D341Med (cell line): ENCODE data around the gene UBASH3A.

Experiments used
- DNase-seq: peaks from one replicate; pipeline ENCODE4 v3.0.0; 2012; ENCODE audit warnings: low spot score

Gene UBASH3A

DNA sequence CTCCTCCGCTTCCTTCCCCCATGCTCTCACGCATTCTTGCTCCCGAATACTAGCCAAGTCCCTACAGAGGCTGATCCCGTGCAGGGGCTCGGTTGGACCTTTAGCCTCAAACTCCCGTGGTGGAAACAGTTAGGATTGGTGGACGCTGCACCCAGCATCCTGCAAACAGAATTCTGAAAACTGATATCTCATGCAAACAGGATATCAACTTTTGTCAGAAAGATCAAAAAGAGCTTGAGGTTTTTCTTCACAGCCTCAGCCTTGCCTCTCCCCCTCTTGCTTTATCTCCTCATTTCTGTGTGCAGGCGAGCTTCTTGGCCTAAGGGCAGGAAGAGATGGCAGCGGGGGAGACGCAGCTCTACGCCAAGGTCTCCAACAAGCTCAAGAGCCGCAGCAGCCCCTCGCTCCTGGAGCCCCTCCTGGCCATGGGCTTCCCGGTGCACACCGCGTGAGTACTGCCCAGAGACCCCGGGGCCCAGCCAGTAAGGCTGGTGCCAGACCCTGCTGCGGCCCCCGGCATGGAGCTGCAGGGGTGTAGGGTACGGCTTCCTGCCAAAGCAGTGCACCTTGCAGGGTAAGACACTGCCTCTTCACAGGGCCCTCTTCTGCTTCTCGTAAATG, at the start of gene UBASH3A:
UBASH3A (plus strand) TSS at position 292 of the 621 bp plus-strand sequence; CDS start at position 336, 44 bp downstream.
- no peak for DNase-seq

- no peak for DNase-seq
Measured at GRCh38 chr21:42356046-42356445, 47.7 kb upstream of the UBASH3A start.

DNA sequence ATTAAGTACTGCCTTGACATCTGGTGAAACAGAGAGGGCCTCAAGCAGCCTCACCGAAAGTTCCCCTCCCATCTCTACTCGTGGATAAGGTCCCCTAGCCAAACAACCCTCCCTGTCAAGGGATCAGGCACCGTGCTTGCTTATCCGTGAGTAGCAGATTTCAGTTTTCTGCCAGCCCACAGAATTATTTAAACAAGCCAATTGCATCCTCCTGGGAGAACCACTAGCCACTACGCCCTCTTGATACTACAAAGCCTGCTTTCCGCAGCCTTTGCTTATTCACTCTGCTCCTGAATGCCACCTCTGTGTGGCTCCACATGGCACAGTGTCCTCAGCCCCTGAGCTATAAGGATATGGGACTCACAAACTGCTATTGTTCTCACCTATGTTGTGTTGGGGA, 47.1 kb upstream of the UBASH3A start:
- DNase-seq, result no peak

DNA sequence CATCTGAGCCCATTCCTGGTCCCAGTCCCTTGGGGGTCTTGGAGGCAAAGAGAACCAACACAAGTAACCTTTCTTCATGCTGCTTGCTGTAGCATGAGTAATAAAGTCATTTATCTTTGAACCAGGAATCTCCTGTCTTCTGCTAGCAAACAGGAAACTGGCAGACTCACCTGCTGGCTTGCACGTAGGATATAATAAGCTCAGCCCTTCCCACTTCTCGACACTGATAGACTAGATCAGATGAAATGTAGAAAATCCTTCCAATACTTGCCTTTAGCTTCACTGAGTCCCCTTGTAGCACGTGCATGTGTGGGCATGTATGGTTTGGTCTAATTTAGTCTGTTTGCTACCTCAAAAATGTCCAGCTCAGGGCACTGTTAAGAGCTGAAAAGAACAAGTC, 46.4 kb upstream of the UBASH3A start:
- no peak for DNase-seq

DNA sequence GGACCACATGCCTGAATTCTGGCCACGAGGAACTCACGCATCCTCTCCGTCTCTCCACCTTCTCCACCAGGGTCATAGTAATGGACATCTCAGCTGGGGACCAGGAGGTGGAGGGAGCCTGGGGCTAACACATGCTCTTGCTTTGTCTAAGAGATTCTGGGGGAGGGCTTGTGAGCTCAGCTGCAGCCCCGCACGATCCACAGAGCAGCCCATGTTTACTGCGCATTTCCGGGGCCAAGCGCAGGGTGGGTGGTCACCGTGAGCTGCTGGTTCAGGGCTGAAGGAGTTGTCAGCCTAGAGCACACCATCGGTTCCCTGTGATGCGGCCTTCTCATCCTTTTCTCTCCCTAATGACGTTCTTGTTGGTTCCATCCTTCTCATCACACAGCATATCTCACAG, 45.4 kb upstream of the UBASH3A start:
- no peak for DNase-seq

GRCh38 chr21:42358937-42359336, 44.8 kb upstream of the UBASH3A start:
- DNase-seq, result no peak

DNA sequence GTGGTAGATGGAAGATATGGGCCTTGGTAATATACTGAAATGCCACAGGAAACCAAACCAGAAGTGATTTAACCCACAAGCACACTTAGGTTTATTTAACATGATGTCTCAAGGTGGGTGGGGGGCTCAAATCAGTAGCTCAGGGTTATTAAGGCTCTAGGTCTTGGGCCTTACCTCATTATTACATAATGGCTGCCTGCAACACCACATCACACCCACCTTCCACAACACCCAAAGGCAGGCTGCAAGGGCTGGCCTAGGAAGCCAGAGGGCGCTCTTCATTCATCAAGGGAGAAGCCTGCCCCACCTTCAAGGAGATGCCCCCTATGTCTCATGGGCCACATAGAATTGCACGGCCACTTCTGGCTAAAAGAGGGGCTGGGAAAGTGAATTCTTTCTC, 43.4 kb upstream of the UBASH3A start:
- DNase-seq, result no peak

GRCh38 chr21:42361286-42361685, 42.4 kb upstream of the UBASH3A start:
- DNase-seq, result peak; percentile 83

GRCh38 chr21:42362198-42362597, 41.5 kb upstream of the UBASH3A start:
- DNase-seq, result no peak

DNA sequence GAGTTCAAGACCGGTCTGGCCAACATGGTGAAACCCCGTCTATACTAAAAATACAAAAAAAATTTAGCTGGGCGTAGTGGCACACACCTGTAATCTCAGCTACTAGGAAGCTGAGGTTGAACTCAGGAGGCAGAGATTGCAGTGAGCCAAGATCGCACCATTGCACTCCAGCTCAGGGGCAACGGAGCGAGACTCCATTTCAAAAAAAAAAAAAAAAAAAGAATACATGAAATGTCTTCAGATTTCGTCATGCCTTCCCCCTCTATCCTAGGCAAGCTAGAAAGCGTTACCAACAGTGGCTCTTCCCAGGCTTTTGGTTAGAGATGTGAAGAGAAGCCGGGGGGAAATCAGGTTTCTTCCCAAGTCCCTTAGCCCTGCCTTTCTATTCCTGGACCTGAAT, 41.0 kb upstream of the UBASH3A start:
- DNase-seq, result no peak

GRCh38 chr21:42363312-42363711, 40.4 kb upstream of the UBASH3A start:
- no peak for DNase-seq

DNA sequence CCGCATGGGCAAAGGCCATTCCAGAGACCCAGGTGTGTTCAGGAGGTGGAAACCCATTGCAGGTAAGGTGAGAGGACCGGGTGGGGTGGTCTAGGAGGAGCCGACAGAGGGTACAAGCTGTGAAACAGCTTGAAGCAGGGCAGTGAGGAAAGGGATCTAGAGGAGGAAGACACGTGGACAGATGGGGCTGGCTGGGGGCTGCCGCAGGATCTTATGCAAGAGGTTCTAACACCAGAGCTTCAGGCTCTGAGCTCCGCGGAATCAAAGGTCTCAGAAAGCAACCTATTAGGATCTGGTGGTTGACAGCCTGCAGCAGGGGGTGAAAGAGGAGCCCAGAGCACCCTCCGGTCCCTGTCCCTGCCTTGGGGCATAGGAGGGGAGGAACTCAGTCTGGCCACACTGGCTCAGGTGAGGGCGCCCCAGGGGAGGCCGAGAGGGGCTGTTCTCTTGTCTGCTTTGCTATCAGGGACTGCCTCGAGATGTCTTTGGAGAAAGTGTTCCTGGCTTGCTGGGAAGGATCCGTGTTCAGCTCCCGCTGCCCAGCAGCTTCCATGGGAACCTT, 39.3 kb upstream of the UBASH3A start:
- no peak for DNase-seq

GRCh38 chr21:42365770-42366169, 37.9 kb upstream of the UBASH3A start:
- no peak for DNase-seq

DNA sequence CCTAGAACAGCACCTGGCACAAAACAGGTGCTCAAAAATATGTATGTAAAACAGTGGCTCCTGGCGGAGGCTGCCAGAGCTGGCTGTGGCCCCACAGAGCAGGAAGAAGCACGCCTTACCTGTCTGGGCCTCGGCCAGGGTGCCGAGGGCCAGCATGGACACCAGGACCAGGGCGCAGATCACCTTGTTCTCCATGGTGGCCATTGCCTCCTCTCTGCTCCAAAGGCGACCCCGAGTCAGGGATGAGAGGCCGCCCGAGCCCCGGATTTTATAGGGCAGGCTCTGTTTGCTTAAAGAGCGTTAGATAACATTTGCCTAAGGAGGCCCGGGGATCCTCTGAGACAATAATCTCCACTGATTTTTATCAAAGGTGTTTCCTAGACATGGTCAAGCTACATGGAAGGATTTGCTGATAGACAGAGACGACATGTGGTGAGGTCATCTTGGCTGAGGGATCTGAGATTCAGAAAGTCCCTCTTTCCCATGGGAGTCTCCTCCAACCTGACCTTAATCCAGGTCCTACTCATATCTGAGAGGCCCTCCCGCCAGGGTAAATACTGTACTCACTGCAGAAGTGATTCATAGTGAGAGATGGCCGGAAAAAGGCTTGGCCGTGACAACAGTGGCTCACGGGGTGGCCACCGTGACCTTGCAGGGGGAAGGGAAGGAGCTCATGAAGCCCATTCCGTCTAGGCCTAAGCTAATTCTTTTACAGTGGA, 37.3 kb upstream of the UBASH3A start, which contains the start of gene TFF1:
TFF1 (minus strand) TSS at position 244 of the 719 bp plus-strand sequence; CDS start at position 204, 40 bp downstream.
- DNase-seq, result no peak

DNA sequence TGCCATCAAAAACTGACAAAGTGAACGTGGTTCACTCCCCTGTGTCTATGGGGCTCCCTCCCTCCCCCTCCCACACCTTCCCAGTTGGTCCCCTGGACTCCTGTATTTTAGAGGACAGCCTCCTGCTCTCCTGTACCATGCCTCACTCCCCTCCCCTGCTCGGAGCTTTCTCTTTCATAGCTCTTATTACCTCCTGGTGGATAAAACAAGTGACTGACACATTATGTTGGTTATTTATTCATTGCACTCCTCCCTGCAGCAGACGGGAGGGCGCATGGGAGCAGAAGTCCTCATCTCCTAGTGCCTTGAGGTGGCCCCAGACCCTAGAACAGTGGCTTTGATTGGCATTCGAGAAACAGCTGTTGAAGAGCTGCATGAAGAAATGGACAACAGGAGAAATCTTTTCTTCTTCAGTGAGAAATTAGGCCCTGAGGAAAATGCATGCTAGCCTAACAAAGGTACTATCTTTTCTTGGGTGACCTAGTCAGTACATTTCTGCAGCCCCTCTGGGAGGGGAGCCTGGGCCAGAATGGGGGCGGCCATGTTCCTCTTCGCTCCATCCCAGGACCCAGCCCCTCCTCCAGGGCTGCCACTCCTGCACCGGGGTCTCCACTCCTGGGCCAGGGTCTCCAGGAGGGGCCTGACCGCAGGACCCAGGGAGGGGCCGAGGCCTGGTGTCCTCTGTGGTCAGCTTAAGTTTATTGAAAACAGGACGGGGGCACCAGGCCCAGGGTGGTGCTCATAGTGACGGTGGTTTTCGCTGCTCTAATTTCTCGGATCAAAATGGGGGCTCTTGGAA, 36.1 kb upstream of the UBASH3A start:
- DNase-seq, result no peak

- no peak for DNase-seq
Measured at GRCh38 chr21:42369821-42370220, 33.9 kb upstream of the UBASH3A start.

- DNase-seq, result no peak
Measured at GRCh38 chr21:42370894-42371654, 32.6 kb upstream of the UBASH3A start.

- DNase-seq, result no peak
Measured at GRCh38 chr21:42373196-42373907, 30.4 kb upstream of the UBASH3A start.

DNA sequence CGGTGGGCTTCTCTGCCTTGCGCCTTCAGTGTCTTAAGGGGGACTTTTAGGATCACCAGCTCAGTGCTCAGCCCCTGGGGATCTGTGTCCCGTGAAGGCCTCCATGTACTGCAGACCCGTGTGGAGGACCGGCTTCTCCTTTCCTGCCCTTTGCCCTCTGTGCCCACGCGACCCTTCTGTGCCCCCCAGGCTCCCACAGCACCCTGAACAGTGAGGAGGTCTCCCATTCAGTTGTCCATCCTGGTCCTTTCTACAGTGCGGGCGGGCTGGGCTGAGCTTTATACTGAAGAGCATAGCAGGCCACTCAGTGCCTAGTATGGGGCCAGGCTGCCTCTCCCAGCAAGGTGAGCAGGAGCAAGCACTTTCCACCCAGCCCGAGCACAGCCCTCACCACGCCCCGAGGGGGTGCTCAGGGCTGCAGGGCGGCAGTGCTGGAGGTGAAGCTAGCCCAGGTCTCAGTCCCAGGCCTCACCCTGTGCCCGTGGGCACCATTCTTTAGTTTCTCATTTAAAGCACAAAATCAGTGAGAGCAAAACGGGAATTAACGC, 29.7 kb upstream of the UBASH3A start:
- no peak for DNase-seq

DNA sequence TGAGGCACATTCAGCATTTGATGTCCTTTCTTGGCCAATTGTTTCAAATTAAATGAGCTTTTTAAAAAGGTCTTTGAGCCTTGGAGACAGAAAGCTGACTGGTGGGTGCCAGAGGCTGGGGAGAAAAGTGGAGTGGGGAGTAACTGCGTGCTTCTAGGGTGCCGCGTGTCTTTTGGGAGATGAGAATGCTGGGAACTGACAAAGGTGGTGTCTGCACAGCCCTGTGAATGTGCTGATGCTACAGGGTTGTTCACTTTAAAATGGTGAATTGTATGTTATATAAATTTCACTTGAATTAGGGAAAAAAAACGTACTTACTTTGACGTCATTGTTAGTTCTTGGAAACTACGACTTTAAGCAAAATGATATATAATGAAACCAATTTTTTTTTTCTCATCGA, 29.2 kb upstream of the UBASH3A start:
- no peak for DNase-seq
